NB4 (cell line): ENCODE results near the gene MAN2B2.

ENCODE experiments used
- DNase-seq: peaks from one replicate; pipeline ENCODE4 v3.0.0; 2010; ENCODE audit warnings: low read depth
- H3K4me3 ChIP-seq: one replicate; pipeline ENCODE4 v1.5.1; 2011; ENCODE audit warnings: mild to moderate bottlenecking, low read depth, low read length, moderate library complexity
- MYC ChIP-seq: IDR thresholded peaks from 2 replicates; pipeline ENCODE4 v1.6.1; 2011; ENCODE audit warnings: low read depth, low read length
- POLR2A ChIP-seq: IDR thresholded peaks from 2 replicates; pipeline ENCODE4 v1.6.1; 2011; ENCODE audit warnings: mild to moderate bottlenecking; ENCODE audit not compliant: insufficient read length; ENCODE audit errors: extremely low read depth
- TF ChIP-seq, protein P1 (sequence below): IDR thresholded peaks from 2 replicates; pipeline ENCODE4 v1.6.1; 2011; ENCODE audit warnings: low read depth, low read length
- TF ChIP-seq, protein P2 (sequence below): IDR thresholded peaks from one replicate; pipeline ENCODE4 v1.5.1; 2012; ENCODE audit warnings: low read depth, low read length

Gene MAN2B2

DNA sequence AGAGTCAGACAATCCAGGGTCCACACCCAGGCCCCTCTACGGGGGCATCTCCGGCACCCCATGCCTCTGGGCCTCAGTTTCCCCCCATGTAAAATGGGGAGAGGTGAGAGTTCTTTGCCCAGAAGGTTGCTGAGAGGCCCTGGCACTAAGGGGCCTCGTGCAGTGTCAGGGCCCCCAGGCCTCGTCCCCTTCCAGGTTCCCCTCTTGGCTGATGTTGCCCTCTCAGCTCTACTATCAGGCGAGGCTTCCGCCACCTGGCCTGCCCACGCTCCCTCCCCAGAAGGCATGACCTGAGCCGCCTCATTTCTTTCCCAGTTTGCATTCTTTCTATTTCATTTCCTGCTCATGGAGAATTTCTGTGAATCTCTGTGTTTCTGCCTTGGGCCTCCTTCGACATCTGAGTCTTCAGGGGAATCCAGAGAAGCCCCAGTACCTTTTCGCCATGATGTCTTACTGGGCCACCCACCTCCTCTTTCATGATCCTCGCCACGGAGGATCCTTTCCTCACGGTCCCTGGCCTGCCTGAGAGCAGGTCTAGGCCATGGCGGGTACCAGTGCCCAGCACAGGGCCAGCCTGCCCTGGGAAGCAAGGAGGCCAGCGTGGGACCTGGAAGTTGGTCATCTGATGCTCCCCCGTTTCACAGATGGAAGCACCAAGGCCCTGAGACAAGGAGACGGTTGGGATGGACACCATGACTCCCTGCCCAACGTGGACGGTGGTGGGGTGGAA, 43.6 kb downstream of the MAN2B2 start:
- TF ChIP-seq, protein P1, sequence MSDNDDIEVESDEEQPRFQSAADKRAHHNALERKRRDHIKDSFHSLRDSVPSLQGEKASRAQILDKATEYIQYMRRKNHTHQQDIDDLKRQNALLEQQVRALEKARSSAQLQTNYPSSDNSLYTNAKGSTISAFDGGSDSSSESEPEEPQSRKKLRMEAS: no peak
- TF ChIP-seq, protein P2, sequence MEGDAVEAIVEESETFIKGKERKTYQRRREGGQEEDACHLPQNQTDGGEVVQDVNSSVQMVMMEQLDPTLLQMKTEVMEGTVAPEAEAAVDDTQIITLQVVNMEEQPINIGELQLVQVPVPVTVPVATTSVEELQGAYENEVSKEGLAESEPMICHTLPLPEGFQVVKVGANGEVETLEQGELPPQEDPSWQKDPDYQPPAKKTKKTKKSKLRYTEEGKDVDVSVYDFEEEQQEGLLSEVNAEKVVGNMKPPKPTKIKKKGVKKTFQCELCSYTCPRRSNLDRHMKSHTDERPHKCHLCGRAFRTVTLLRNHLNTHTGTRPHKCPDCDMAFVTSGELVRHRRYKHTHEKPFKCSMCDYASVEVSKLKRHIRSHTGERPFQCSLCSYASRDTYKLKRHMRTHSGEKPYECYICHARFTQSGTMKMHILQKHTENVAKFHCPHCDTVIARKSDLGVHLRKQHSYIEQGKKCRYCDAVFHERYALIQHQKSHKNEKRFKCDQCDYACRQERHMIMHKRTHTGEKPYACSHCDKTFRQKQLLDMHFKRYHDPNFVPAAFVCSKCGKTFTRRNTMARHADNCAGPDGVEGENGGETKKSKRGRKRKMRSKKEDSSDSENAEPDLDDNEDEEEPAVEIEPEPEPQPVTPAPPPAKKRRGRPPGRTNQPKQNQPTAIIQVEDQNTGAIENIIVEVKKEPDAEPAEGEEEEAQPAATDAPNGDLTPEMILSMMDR: no peak
- TF ChIP-seq MYC (no peak), POLR2A (no peak)
- DNase-seq: no peak
- no peak overlapping the region for H3K4me3 ChIP-seq

DNA sequence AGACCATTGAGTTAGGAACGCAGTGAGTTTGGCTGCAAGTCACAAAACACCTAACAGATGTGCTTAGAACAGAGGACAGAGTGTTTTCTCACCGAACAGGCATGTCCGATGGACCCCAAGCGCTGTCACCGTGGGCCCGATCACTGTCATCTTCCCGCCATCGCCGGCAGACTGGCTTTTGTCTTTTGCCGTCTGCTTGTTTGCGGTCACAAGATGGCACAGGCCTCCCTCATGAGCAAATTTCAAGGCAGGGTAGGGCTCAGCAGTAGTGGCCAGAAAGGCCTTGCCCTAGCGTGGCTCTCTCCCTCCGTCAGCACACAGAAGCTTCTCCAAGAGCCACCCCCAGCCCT, 44.1 kb downstream of the MAN2B2 start:
- no peak overlapping the region for H3K4me3 ChIP-seq
- DNase-seq: no peak
- no peak for TF ChIP-seq MYC
- TF ChIP-seq, protein P2: no peak
- TF ChIP-seq, protein P1: no peak
- TF ChIP-seq POLR2A: no peak

DNA sequence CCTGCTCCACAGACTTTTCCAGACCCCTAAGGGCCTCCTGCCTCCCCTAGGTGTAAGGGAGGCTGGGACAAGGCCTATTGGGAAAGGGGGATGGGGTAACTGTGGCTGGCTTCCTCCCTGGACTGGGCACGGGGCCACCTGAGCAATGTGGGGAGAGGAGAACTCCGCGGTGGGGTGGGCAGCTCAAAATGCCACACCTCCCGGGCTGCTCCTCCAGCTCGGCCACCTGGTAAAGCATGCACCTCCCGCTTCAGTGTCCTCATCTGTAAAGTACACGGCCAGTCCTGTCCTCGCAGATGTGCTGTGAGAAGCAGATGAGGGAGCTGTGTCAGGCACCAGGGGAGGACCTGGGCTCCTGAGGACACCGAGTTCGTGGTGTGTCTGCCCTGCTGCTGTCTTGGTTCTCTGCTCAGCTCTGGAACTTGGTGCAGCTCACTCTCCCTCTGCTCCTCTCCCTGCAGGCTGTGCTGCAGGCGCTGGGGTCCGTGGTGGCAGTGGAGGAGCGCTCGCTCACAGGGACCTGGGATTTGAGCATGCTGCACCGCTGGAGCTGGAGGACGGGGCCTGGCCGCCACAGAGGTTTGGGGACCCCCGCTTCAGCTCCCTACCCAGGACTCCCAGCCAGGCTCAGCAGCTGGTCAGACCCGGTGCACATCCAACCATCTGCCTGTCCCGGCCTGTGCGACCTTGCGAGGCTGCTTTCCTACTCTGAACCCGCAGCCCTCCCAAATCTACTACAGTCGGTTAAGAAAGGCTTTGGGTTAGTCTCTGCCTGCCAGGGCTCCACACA, 44.7 kb downstream of the MAN2B2 start:
- no peak for DNase-seq
- no peak overlapping the region for H3K4me3 ChIP-seq
- TF ChIP-seq MYC (no peak), POLR2A (no peak)
- TF ChIP-seq, protein P2: no peak
- TF ChIP-seq, protein P1: no peak

DNA sequence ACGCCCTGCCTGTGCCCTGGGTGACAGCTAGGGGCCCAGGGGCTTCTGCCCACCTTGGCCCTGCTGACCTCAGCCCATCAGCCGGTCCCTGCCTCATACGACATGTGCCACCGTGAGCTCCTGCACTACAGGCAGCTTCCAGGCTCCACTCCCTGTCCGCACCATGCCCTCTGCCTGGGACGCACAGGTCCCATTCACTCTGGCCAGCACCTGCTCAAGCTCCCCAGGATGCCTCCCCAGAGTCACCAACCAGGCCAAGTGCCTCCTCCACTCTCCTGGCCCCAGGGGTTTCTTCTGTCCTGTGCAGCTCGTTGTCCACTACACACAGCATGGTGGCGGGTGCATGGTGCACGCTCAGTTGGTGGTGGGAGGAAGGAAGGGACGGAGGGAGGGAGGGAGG, 45.3 kb downstream of the MAN2B2 start:
- H3K4me3 ChIP-seq: no peak overlapping the region
- DNase-seq: no peak
- TF ChIP-seq MYC: no peak
- TF ChIP-seq, protein P2: no peak
- TF ChIP-seq, protein P1: no peak
- no peak for TF ChIP-seq POLR2A

DNA sequence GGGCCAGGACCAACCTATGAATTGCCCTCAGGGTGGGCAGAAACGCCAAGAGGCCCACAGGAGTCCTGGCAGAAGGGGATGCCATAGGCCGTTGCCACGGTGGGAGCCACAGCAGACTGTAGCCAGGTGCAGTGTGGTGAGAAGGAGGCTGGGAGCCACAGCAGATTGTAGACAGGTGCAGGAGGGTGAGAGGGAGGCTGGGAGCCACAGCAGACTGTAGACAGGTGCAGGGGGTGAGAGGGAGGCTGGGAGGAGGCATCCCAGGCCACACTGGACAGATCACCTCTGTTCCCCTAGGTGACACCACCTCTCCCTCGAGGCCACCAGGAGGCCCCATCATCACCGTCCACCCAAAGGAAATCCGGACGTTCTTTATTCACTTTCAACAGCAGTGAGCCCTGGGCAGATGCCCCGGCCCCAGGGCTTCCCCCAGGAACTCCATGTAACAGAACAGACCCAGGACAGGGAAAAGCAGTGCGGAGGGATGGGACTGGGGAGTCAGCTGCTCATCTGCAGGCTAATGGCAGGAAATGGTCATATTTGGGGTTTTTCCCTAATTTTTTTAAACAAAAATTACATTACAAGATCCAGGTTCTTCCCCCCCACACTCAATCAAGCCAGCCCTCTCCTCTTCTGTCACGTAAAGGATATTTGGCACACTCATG, 46.0 kb downstream of the MAN2B2 start:
- no peak for TF ChIP-seq POLR2A
- TF ChIP-seq, protein P1: no peak
- TF ChIP-seq MYC: no peak
- TF ChIP-seq, protein P2: no peak
- DNase-seq: no peak

More for the DNA sequence above, 46.0 kb downstream of the MAN2B2 start:
- H3K4me3 ChIP-seq: no peak overlapping the region
